ENCODE data around the gene MMP19. TPM values are rescaled to one million over a fixed set of nuclear protein-coding genes. Genes with fewer than 3 reads are reported as not detected.
A peak's percentile ranks its signal among the peaks of the same experiment; 100 is the strongest.
"Not testable (repeated sequence)": the region's sequence is repeated elsewhere in the genome, so short reads cannot be mapped to it uniquely, and the experiment has no call there.

MMP19 gene
- polyA plus RNA-seq, 4 donors: 0.99 to 9.0 (median 1.1) TPM

DNA sequence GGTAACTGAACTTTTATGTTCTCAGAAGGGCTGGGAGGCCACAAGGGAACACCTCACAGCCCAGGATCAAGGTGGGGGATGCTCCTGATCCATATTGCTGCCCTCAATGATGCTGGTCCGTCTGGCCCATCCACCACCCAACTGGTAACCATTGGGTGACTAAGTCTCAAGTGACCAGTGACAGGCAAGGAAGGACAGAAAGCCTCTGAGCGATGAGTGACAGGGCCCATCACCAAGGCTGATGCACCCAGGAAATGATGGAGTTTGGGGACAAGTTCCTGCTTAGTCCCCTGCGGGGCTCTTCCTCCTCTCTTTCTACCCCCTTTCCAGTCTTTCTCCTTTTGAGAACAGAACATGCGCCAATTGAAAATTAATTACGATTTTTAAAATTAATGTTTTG, 2.6 kb upstream of the MMP19 start:
- DNase-seq (ENCODE audit: low read depth in 4 of 4, low spot score in 3 of 4): no peak

DNA sequence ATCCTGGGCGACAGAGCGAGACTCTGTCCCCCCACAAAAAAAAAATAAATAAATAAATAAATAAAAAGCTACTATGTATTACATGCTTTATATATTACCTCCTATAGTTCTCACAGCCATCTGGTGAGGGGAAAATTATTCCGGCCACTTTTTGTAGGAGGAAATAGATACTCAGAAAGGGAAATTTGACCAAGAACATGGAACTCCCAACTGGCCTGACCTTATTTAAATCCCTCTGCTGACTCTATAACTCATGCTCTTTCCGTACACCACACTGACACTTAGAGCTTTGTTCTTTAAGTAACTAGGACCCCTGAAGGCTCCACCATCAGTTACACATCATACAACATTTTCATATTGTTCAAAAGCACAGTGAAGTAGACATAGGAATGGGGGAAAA, 2.2 kb upstream of the MMP19 start:
- DNase-seq (ENCODE audit: low read depth in 4 of 4, low spot score in 3 of 4): no peak

DNA sequence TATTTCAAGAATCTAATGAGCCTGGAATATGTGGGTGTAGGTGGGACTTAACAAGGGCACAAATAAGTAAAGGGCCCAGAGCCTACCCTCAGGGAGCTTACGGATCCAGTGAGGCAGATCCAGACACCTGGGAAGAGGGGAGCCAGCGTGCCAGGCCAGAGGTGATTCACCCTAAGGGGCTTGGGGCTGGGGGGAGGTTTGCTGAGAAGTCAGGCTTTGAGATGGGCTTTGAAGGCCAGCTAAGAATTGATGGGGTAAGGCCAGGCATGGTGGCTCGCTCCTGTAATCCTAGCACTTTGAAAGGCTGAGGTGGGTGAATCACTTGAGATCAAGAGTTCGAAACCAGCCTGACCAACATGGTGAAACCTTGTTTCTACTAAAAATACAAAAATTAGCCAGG, 695 bp upstream of the MMP19 start:
- DNase-seq (ENCODE audit: low read depth in 4 of 4, low spot score in 3 of 4): no peak

DNA sequence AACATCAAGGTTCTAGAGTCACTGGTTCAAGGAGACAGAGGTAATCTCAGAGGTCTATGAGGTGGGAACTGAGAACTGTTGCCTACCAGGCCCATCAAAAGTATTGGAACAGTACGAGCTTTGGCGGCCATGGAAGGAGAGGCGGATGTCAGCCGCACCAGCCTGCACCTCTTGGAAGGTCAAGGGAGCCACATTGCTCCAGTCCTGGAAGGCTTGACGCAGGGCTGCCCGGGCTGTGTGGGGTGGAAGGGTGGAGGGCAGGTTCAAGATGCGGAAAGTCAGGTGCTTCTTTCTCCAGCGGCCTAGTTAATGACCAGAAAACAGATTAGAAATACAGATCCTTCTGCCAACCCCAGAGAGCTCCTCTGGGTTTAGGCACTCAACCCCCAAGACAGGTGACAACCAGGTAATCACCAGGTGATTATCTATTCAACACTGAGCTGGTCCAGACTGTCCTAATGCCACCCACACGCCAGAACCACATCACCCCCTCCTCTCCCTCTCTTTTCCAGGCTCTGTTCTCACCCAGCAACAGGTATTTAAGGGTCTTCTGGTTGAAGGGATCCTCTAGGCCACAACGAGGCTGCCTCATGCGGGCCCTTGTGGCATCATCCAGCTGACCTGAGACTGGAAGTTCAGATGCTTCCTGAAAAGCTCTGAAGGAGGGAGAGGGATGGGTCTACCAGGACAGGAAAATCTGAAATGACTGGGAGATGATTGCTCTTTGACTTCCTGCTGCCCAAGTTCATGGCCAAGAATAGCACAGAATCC, 2.0 kb downstream of the MMP19 start:
- no peak for DNase-seq (ENCODE audit: low read depth in 4 of 4, low spot score in 3 of 4)

DNA sequence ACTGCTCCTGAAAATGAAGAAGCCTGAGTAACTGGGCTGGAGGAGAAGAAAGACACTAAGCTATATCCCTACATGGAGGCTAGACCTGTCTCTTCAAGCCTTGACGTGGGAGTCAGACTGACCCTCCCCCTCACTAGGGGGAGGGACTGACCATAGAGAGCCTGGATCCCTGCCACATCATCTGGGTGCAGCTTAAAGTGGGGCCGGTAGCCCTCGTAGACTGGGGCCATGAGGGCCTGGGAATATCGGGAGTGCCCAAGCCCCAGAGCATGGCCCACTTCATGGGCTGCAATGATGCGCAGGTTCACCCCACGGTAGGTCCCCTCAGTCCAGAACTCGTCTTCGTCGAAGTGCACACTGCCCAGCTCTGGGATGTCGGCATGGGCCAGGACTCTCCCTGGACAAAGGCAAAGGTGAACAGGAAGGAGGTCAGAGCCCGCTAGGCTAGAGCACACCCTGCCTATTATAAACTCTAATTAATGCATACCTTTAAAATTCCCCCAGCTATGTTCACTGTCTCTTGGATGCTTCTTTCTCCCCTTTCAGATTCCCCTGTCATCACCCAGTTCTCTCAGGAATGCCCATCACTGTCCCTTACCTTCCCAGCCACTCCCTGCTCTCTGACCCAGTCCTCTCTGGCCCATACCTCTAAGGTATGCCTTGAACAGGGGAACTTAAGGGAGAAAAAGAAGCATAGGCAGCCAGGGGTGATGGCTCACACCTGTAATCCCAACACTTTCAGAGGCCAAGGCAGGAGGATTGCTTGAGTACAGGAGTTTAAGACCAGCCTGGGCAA, 3.2 kb downstream of the MMP19 start:
- DNase-seq (ENCODE audit: low read depth in 4 of 4, low spot score in 3 of 4): no peak

DNA sequence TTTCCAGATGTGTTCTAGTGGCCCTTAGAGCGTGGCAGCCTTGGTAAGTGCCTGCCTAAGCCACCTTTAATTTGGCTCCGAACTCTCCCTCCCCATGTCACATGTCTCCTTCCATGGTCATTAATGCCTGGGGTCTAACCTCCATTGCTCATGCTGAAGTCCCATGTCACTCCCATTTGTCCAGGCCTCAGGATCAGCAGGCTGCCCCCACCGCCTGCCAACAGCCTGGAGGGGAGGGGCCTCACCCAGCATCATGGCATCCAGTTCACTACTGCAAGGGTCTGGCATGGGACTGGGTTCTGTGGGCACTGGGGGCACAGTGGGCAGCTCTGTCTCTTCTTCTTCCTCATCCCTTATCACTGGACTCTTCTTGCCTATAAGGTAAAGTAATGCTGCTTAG, 4.4 kb downstream of the MMP19 start:
- DNase-seq (ENCODE audit: low read depth in 4 of 4, low spot score in 3 of 4): no peak

DNA sequence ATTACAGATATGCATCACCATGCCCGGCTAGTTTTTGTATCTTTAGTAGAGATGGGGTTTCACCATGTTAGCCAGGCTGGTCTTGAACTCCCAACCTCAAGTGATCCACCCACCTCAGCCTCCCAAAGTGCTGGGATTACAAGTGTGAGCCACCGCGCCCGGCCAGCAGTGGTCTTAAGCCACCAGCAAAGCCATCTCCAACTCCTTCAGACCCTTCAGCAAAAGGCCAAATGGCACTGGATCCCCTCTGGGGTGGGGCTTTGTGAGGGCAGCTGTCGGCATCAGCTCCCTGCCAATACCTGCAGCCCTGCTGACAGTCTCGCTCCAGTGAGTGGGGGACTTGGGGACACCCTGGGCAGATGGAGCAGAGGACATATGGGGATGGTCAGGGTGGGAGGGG, 8.3 kb downstream of the MMP19 start:
- DNase-seq (ENCODE audit: low read depth in 4 of 4, low spot score in 3 of 4): not testable (repeated sequence)

DNA sequence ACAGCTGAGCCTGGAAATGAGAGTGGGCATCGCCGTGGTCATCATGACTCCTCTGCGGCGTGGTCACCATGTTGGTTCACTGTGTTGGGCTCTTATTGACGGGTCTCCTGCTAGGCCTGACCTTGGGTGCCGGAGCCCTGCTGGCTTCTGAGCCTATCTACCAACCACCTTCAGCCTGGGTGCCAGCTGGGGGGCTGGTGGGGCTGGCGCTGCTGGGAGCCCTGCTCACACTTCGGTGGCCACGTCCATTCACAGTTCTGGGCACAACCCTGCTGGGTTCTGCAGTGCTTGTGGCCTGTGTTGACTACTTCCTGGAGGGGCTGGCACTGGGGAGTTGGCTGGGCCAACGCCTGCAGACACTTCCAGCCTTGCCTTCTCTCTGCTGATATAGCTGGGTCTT, 9.7 kb downstream of the MMP19 start:
- DNase-seq (ENCODE audit: low read depth in 4 of 4, low spot score in 3 of 4): no peak

DNA sequence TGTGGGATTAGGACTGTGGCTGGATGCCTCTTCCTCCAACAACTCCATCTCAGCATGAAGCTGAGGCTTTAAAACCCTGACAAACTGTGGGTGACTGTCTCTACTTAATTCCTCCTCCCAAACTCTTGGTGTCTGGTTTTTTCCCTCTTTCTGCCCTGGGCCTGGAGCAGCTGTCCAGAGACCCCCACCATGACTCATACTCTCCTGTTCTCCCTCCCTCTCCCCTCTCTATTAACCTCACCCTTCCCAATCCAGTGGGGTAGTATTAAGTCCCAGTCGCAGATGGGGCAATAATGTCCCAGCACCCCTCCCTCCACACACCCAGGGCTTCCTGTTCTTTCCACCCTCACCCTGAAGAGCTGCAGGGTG, 11.3 kb downstream of the MMP19 start:
- DNase-seq (ENCODE audit: low read depth in 4 of 4, low spot score in 3 of 4): no peak

DNA sequence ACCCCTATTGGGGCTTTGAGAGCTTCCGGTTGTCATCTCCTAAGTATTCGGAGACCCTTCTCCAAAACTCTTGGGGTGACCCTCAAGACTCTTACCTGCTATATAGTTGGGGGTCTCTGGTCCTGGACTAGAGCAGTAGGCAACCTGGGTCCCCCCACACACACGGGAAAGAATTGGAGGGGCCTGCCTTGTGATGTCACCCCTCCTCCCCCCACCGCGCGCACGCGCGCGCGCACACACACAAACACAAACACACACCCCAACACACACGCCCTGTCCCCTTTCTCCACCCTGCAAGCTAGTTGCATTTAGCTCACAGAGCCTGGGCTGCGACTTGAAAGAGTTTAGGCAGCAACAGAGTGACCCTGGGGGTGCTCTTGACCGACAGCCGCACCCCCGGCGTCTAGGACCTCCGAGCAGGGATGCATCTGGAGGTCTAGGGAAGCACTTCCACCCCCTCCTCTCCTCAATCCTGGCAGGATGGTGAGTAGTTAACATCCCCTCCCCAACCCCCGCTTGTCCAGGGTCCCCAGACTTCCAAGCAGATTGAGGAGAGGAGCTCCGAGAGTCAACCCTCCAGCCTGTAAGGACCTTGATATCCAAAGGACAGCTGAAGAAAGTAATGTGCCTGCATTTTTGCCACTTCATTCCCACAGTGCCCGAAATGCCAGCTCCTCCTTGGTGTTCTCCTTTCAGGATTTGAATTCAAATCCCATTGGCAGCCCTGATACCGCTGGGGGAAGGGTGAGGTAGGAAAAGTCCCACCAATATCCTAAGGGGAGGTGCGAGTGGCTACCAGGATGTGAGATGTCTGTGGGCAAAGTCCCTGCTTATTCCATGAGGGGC, 11.9 kb downstream of the MMP19 start:
- peak; percentile 76 to 89 (median 82) for DNase-seq (ENCODE audit: low read depth in 4 of 4, low spot score in 3 of 4)

DNA sequence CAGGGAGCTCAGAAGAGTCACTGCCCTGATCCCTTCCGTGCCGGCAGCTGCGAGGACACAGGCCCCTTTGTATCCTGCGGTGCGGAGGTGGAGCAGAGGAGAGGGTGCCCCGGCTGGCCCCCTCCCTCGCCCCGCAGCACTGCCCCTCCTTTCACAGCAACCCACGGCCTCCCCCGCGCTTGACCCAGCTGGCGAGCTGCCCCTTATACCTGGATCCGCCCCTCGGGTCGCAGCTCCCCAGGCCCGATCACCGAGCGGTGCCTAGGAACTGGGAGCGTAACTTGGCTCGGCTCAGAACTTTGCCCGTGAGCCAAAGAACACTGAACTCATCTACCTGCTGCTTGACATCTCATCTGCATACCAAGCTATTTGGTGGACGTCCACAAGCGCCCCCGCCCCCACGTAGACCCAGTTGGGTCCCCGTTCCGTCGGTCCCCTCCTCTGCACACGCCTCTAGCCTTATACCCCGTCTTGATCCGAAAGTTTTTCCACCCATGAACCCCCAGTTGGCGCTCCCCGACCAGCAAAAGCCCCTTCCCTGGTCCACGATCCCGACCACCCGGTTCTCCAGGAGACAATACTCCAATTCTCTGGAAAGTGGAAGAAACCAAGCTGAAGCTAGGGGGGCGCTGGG, 12.7 kb downstream of the MMP19 start:
- DNase-seq (ENCODE audit: low read depth in 4 of 4, low spot score in 3 of 4): peak in 1 of 4 donors; percentile 31

DNA sequence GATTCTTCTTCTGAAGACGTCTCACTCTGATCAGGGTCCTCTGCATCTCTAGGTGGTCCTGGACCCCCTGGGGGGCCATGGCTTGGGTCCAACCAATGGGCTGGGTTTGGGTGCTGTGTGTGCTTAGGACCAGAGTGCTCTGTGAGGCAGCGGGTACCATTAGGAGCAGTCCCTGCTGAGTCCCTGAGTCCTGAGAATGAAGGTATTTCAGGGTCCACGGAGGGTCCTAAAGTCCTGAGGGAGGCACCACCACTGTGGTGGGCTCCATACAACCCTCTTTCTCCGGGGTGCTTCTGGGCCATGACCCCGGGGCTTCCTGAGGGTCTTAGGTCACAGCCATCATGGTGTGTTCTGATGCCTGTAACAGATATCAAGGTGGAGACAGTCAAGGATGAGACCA, 14.4 kb downstream of the MMP19 start:
- DNase-seq (ENCODE audit: low read depth in 4 of 4, low spot score in 3 of 4): no peak

DNA sequence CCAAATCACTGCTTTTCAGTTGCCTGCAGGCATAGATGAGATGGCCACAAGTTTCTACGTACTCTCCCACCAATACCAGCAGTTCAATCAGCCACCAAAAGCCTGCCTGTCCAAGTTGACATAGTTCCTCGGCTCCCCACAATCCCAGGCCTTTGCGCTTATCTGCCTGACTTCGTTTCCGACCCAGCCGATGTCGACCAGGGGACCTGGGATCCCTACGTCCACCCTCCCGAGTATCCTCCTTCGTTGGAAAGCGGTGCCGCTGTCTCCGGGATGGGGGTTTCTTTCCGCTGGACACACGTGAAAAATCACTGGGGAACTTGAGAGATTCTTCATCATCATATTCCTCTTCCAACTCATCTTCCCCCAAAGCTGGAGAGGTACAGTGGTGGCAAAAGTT, 14.9 kb downstream of the MMP19 start:
- DNase-seq (ENCODE audit: low read depth in 4 of 4, low spot score in 3 of 4): no peak

DNA sequence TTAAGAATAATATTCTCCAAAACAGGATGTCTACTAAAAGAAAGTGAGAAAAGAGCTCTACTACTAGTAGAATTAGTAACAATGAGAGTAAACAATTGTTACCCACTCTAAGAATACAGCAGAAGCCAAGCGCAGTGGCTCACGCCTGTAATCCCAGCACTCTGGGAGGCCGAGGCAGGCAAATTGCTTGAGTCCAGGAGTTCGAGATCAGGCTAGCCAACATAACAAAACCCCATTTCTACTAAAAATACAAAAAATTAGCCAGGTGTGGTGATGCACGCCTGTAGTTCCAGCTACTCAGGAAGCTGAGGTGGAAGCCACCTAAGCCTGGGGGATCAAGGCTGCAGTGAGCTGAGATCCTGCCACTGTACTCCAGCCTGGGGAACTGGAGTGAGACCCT, 18.0 kb downstream of the MMP19 start:
- no peak for DNase-seq (ENCODE audit: low read depth in 4 of 4, low spot score in 3 of 4)

DNA sequence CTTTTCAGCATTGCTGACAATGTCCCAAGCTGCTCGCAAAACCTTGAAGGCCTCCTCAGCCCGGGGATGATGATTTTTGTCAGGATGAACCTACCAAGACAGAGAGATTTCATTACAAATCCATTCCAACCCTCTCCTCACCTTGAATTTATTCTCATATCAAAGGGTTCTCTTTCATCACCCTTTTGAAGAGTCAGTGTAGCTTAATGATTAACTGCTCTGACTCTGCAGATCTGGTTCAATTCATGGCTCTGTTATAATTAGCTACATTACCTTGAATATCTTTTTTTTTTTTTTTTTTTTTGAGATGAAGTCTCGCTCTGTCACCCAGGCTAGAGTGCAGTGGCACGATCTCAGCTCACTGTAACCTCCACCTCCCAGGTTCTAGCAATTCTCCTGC, 19.3 kb downstream of the MMP19 start:
- DNase-seq (ENCODE audit: low read depth in 4 of 4, low spot score in 3 of 4): no peak

DNA sequence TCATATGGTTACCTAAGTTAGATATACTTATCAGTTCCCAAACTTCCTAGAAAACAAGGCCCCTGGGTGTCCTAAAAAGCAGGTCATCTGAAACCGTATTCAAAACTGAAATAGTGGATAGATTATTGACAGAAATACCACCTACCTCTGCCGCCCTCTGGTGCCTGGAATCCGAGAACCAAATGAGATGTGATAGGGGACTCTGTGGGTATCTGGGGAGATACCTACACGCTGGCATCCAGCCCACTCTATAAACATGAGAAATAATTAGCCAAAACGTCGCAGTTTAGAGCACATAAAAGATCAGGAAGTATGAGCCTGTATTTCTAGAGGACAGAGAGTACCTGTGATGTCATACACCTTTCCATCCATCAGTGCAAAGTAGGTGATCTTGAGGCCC, 20.5 kb downstream of the MMP19 start:
- no peak for DNase-seq (ENCODE audit: low read depth in 4 of 4, low spot score in 3 of 4)

DNA sequence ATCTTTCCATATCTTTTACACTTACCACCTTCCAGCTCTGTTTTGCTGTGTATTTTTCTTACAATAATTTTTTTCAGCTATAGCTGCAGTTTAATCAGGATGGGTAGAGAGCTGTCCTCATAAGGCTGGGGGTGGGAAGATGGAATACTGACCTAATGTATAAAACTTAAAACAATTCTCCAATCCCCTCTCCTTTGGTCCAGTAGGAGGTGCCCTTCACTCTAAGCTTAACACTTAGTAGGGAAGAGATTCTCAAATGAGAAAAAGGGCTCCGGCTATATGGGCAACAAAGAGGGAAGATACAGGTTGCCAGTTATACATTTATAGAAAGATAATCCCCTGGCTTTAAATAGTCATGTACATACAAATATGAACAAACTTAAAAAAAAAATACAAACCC, 22.1 kb downstream of the MMP19 start:
- DNase-seq (ENCODE audit: low read depth in 4 of 4, low spot score in 3 of 4): no peak

DNA sequence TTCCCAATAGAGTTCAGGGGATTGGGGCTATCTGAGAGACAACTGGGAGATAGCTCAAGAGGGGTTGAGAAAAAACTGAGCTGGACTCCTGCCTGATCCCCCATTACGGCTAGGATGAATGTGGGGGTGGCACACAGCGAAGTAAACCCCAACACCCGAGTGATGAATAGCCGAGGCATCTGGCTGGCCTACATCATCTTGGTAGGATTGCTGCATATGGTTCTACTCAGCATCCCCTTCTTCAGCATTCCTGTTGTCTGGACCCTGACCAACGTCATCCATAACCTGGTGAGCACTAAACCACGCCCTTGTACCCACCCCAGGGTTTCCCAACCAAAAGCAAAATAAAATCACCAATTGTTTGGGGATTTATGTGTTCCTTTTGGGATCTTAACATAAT, 23.9 kb downstream of the MMP19 start:
- DNase-seq (ENCODE audit: low read depth in 4 of 4, low spot score in 3 of 4): no peak

DNA sequence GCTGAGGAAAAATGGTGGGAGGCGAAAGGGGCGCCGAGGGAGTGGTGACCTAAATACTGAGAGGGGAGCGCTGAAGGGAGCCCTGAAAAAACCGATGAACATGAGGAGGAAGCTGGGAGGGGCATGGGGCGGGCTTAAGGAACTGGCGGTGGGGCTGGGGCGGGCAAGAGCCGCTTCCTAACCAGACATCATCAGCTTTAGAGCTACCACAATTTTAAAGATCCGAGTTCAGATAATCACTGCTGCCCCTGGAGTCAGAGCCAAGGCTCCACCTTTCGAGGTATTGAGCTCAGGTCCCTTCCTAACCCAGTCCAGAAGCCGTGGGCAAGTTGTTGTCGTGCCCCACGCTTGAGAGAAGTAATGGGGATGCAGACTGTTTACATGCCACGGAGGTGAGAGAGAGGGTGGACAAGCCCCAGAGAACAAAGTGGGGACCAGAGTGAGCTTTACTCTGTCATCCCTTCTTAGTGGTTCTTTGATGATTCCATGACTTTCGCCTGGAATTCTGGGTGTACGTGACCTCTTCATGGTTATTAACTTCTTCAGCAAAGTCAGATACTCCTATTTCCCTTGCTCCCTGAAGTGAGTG, 24.5 kb downstream of the MMP19 start:
- no peak for DNase-seq (ENCODE audit: low read depth in 4 of 4, low spot score in 3 of 4)

DNA sequence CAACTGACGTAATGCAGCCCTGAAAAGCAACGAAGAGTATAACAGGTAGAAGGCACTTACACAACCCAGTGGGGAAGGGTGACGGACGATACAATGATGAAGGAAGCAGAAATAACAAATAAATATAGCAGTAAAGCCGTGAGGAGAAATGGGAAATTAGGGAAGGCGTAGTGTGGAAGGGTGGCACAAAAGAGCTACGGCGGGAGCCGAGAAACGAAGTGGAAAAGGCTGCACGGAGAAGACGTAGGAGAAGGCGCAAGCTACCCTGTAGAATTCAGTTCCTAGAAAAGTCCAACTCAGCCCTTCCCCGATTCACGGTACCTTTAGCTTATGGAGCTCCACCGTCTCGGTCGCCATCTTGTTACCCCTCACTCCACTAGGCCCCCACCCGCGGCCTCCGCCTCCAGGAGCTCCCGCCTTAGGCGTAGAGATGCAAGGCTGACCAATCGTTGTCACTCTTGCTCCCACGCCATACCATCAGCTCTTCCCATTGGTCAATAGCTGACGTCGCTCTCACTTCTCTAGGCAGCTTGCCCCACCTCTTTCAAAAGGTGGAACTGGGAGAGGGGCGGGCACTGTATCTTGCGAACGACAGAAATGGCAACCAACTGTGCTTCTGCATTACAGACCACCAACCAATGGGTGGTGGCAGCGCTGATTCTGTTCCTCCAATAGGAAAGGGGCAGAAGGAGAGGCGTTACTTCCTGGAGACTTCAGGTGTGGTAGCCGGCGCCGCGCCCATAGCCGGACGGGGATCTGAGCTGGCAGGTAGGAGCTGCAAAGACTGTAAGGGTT, 25.2 kb downstream of the MMP19 start, which contains the start of the genes ORMDL2 and SARNP:
TSS of gene ORMDL2 (plus strand) at position 697 of the 795 bp plus-strand sequence. CDS start 959 bp downstream, outside the sequence.
TSS of gene SARNP (minus strand) at position 380 of the 795 bp plus-strand sequence. CDS start at position 357, 23 bp downstream.
- DNase-seq (ENCODE audit: low read depth in 4 of 4, low spot score in 3 of 4): peak; percentile 99 to 100 (median 100)
